ENCODE data around the gene ZNF483.
"Not testable (repeated sequence)": the region's sequence is repeated elsewhere in the genome, so short reads cannot be mapped to it uniquely, and the experiment has no call there.

The ZNF483 gene

DNA sequence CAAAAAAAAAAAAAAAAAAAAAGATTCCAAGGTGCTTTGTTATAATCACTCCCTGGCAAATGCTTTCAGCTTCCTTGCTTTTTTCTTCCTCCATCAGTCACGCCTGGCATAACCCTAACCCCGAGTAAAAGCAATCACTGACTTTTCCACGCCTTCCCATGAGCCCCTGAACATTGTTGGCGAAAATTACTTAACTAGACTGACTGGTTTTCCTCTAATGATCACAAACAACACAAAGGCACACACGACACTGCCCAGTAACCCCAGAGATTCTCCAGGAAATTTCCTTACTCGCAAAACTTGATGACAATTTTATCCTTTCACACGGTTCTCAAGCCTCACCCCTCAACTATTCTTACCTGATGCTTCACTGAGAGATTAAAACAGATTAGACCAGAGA, 85.9 kb downstream of the ZNF483 start:
- no peak for DNase-seq (ENCODE audit: low spot score)

DNA sequence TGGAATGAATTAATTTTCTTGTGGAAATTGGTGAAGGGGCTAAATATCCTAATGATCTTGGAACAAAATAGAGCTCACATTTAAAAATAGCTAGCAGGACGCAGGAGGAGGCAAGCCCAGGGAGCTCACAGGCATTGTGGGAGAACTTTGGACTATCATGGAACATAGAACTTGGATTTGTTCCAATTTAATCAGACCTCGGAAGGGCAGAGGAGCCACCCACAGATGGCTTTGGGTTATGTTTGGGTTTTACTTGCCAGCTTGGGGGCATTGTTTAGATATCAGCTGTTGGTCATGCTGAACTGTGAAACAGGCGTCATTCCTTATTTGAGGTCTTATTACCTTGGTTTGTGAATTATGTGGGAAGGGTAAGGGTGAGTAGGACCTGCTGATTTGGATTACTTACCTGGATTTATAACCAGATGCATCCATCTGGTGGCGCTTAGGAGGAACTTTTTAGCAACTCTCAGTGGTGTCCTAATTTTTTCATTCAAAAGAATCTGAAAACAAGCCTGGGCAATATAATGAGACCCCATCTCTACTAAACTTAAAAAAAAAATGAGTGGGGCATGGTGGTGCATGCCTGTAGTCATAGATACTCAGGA, 88.6 kb downstream of the ZNF483 start:
- DNase-seq (ENCODE audit: low spot score), result no peak

DNA sequence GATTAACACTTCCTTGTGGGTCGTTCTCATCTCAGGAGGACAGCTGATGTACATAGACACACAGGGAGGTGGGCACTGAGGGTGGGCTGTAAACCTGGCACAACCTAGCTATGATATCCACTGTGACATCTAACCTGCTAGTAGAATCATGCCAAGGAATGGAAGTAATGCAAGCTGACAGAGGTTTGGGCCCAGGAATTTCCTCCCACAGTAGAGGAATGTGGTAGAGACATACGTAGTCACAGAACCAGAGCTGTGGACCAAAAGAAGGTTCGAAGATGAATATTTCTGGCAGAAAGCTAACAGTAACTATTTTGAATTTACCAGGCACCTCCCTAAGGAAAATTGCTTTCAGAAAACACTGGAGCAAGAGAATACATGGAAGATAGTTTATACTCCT, 90.9 kb downstream of the ZNF483 start:
- no peak for DNase-seq (ENCODE audit: low spot score)

DNA sequence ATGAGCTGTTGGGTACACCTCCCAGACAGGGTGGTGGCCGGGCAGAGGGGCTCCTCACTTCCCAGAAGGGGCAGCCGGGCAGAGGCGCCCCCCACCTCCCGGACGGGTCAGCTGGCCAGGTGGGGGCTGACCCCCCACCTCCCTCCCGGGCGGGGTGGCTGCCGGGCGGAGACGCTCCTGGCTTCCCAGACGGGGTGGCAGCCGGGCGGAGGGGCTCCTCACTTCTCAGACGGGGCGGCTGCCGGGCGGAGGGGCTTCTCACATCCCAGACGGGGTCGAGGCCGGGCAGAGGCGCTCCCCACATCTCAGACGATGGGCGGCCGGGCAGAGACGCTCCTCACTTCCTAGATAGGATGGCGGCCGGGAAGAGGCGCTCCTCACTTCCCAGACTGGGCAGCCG, 92.4 kb downstream of the ZNF483 start:
- DNase-seq (ENCODE audit: low spot score), result not testable (repeated sequence)

DNA sequence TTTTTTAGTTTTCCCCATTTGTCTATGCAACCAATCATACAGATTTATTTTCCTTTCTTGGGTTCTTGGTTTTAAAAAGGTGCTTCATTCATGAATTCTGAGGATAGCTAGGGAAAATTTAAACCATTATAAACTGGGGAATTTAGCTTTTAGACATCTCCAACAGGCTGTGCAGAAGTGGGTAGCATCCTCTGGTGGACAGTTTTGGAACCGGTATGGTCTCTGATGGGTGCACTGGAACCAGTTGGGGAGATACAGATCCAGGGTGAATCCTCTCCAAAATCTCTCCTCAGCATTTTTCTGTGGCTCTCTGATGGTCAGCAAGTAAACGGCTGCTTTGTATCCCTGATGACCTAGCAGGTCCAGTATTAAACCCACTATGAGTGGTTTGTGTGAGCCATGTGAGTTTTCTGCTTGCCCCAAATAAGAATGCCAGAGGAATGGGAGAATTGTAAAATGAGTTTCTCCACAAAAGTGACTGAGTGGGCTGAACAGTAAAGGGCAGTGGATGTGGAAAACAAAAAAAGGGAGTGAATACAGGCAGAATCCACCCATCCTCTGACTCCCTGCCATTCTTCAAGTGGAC, 97.0 kb downstream of the ZNF483 start:
- DNase-seq (ENCODE audit: low spot score), result no peak

DNA sequence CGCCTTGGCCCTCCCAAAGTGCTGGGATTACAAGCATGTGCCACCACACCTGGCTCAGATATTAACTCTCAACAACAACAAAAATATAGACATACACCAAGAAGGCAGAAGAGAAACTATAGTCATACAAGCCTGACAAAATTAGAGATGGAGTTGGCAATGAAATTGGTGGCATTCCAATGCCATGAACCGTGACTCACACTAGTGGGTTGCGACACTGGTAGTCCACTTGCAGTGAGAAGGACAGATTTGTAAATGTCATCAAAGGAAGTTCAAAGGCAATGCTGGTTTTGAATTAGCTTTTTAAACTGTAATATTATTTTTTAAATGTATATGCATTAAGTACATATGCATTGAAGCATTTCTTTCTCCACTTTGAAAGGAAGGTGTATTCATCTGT, 97.6 kb downstream of the ZNF483 start:
- DNase-seq (ENCODE audit: low spot score), result no peak

Data from hematopoietic multipotent progenitor cell treated with erythropoietin and hydrocortisone succinate and interleukin-3 and kit ligand, for 15 days (in vitro differentiated cells).